ENCODE data around the gene ZBP1.

The ZBP1 gene

DNA sequence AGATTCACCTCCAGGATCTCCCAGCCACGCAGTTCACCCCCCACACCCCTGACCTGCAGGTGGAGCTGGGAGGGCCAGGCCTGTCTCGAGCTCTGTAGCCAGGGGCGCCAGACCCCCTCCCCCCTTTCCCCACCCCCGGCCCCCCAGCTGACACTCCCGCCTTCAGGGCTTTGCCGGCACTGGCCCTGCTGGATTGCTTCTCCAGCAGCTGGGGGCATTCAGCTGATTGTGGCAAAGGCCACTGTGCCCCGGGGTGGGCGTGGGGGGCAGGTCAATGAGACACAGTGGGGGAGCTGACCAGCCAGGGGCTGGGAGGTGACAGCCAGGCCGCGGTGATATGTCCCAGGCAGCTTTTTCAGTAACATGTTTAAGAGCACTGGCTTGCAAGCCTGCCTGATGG is 22.2 kb downstream of the ZBP1 start:
- Histone ChIP-seq H3K18ac (ENCODE audit: low read length) (no peak overlapping the region), H3K79me1 (ENCODE audit: low read length) (no peaks in the 10 kb centered on the region), H3K9ac (ENCODE audit: low read length) (no peak overlapping the region), H3K4me2 (ENCODE audit: low read length) (no peak overlapping the region), H3K4me1 (ENCODE audit: control insufficient read depth, low read depth, low read length) (no peaks in the 10 kb centered on the region), H2BK120ac (ENCODE audit: low read depth, low read length) (no peak overlapping the region), H2BK15ac (replicated peaks; ENCODE audit: low read depth) (no peak overlapping the region), H2AK5ac (ENCODE audit: low read length) (no peak overlapping the region), H3K79me2 (ENCODE audit: control insufficient read depth, insufficient read depth, low read length) (no peaks in the 10 kb centered on the region), H3K27ac (ENCODE audit: low read depth, low read length) (no peak overlapping the region), H3K56ac (ENCODE audit: low read length) (no peak overlapping the region), H3K4ac (ENCODE audit: low read depth, low read length) (no peak overlapping the region), H3K27me3 (ENCODE audit: insufficient read depth, low read length, poor library complexity) (no peaks in the 10 kb centered on the region), H4K5ac (ENCODE audit: low read length) (no peak overlapping the region), H2BK5ac (ENCODE audit: low read length) (no peak overlapping the region), H3K4me3 (ENCODE audit: low read length) (no peak overlapping the region), H3K36me3 (ENCODE audit: control insufficient read depth, insufficient read depth, low read length) (no peaks in the 10 kb centered on the region), H3K23ac (ENCODE audit: low read length) (no peak overlapping the region), H4K8ac (ENCODE audit: low read depth, low read length) (no peak overlapping the region)
- no CpG with 5 or more reads among the region's 10 CpGs for WGBS (ENCODE audit: extremely low coverage, insufficient coverage, low lambda C conversion rate)
- DNase-seq = no peak

- no peaks in the 10 kb centered on the region for H3K79me2 ChIP-seq (ENCODE audit: control insufficient read depth, insufficient read depth, low read length)
- DNase-seq = peak; percentile 58
- H3K79me1 ChIP-seq (ENCODE audit: low read length) = no peaks in the 10 kb centered on the region
- H3K56ac ChIP-seq (ENCODE audit: low read length) = peak overlapping the region; percentile 56
- H2BK5ac ChIP-seq (ENCODE audit: low read length) = no peak overlapping the region
- no peaks in the 10 kb centered on the region for H3K36me3 ChIP-seq (ENCODE audit: control insufficient read depth, insufficient read depth, low read length)
- no peak overlapping the region for H3K27ac ChIP-seq (ENCODE audit: low read depth, low read length)
- no peak overlapping the region for H4K5ac ChIP-seq (ENCODE audit: low read length)
- no peaks in the 10 kb centered on the region for H3K27me3 ChIP-seq (ENCODE audit: insufficient read depth, low read length, poor library complexity)
- no peak overlapping the region for H3K4me2 ChIP-seq (ENCODE audit: low read length)
- no peaks in the 10 kb centered on the region for H3K4me1 ChIP-seq (ENCODE audit: control insufficient read depth, low read depth, low read length)
- H2AK5ac ChIP-seq (ENCODE audit: low read length) = no peak overlapping the region
- H3K18ac ChIP-seq (ENCODE audit: low read length) = no peak overlapping the region
- H3K23ac ChIP-seq (ENCODE audit: low read length) = no peak overlapping the region
- WGBS (ENCODE audit: extremely low coverage, insufficient coverage, low lambda C conversion rate) = no CpG with 5 or more reads among the region's 39 CpGs
- H2BK120ac ChIP-seq (ENCODE audit: low read depth, low read length) = no peak overlapping the region
- no peak overlapping the region for H3K4me3 ChIP-seq (ENCODE audit: low read length)
- no peak overlapping the region for H4K8ac ChIP-seq (ENCODE audit: low read depth, low read length)
- no peak overlapping the region for H3K9ac ChIP-seq (ENCODE audit: low read length)
- no peak overlapping the region for H2BK15ac ChIP-seq (replicated peaks; ENCODE audit: low read depth)
- no peak overlapping the region for H3K4ac ChIP-seq (ENCODE audit: low read depth, low read length)
Measured at GRCh38 chr20:57596998-57597939, 23.0 kb downstream of the ZBP1 start.

- Histone ChIP-seq H3K4me2 (ENCODE audit: low read length) (no peak overlapping the region), H3K23ac (ENCODE audit: low read length) (no peak overlapping the region), H3K4ac (ENCODE audit: low read depth, low read length) (no peak overlapping the region), H4K5ac (ENCODE audit: low read length) (no peak overlapping the region), H3K4me3 (ENCODE audit: low read length) (no peak overlapping the region), H3K56ac (ENCODE audit: low read length) (no peak overlapping the region), H3K27me3 (ENCODE audit: insufficient read depth, low read length, poor library complexity) (no peaks in the 10 kb centered on the region), H3K9ac (ENCODE audit: low read length) (no peak overlapping the region), H3K79me1 (ENCODE audit: low read length) (no peaks in the 10 kb centered on the region), H2AK5ac (ENCODE audit: low read length) (no peak overlapping the region), H3K18ac (ENCODE audit: low read length) (no peak overlapping the region), H3K36me3 (ENCODE audit: control insufficient read depth, insufficient read depth, low read length) (no peaks in the 10 kb centered on the region), H4K8ac (ENCODE audit: low read depth, low read length) (no peak overlapping the region), H3K27ac (ENCODE audit: low read depth, low read length) (no peak overlapping the region), H2BK15ac (replicated peaks; ENCODE audit: low read depth) (no peak overlapping the region), H3K4me1 (ENCODE audit: control insufficient read depth, low read depth, low read length) (no peaks in the 10 kb centered on the region), H2BK5ac (ENCODE audit: low read length) (no peak overlapping the region), H3K79me2 (ENCODE audit: control insufficient read depth, insufficient read depth, low read length) (no peaks in the 10 kb centered on the region), H2BK120ac (ENCODE audit: low read depth, low read length) (no peak overlapping the region)
- no CpG with 5 or more reads among the region's 11 CpGs for WGBS (ENCODE audit: extremely low coverage, insufficient coverage, low lambda C conversion rate)
- no peak for DNase-seq
Measured at GRCh38 chr20:57596358-57596757, 23.9 kb downstream of the ZBP1 start.

- Histone ChIP-seq H3K79me2 (ENCODE audit: control insufficient read depth, insufficient read depth, low read length) (no peaks in the 10 kb centered on the region), H3K4me2 (ENCODE audit: low read length) (no peak overlapping the region), H2AK5ac (ENCODE audit: low read length) (no peak overlapping the region), H3K27ac (ENCODE audit: low read depth, low read length) (no peak overlapping the region), H4K5ac (ENCODE audit: low read length) (no peak overlapping the region), H3K18ac (ENCODE audit: low read length) (no peak overlapping the region), H3K4me1 (ENCODE audit: control insufficient read depth, low read depth, low read length) (no peaks in the 10 kb centered on the region), H4K8ac (ENCODE audit: low read depth, low read length) (no peak overlapping the region), H3K23ac (ENCODE audit: low read length) (no peak overlapping the region), H3K36me3 (ENCODE audit: control insufficient read depth, insufficient read depth, low read length) (no peaks in the 10 kb centered on the region), H3K27me3 (ENCODE audit: insufficient read depth, low read length, poor library complexity) (no peaks in the 10 kb centered on the region), H2BK15ac (replicated peaks; ENCODE audit: low read depth) (no peak overlapping the region), H2BK120ac (ENCODE audit: low read depth, low read length) (no peak overlapping the region), H3K79me1 (ENCODE audit: low read length) (no peaks in the 10 kb centered on the region), H3K4me3 (ENCODE audit: low read length) (no peak overlapping the region), H3K9ac (ENCODE audit: low read length) (no peak overlapping the region), H3K56ac (ENCODE audit: low read length) (no peak overlapping the region), H2BK5ac (ENCODE audit: low read length) (no peak overlapping the region), H3K4ac (ENCODE audit: low read depth, low read length) (no peak overlapping the region)
- DNase-seq = no peak
- WGBS (ENCODE audit: extremely low coverage, insufficient coverage, low lambda C conversion rate) = no CpG with 5 or more reads among the region's 25 CpGs
Measured at GRCh38 chr20:57595041-57596030, 24.9 kb downstream of the ZBP1 start.

- H3K4ac ChIP-seq (ENCODE audit: low read depth, low read length) = no peak overlapping the region
- H3K27ac ChIP-seq (ENCODE audit: low read depth, low read length) = no peak overlapping the region
- no peak overlapping the region for H2BK5ac ChIP-seq (ENCODE audit: low read length)
- H3K56ac ChIP-seq (ENCODE audit: low read length) = no peak overlapping the region
- no peak overlapping the region for H3K4me2 ChIP-seq (ENCODE audit: low read length)
- peak; percentile 34 for DNase-seq
- no CpG with 5 or more reads among the region's 27 CpGs for WGBS (ENCODE audit: extremely low coverage, insufficient coverage, low lambda C conversion rate)
- H3K79me1 ChIP-seq (ENCODE audit: low read length) = no peaks in the 10 kb centered on the region
- no peaks in the 10 kb centered on the region for H3K4me1 ChIP-seq (ENCODE audit: control insufficient read depth, low read depth, low read length)
- H2BK120ac ChIP-seq (ENCODE audit: low read depth, low read length) = no peak overlapping the region
- H3K36me3 ChIP-seq (ENCODE audit: control insufficient read depth, insufficient read depth, low read length) = no peaks in the 10 kb centered on the region
- no peak overlapping the region for H2AK5ac ChIP-seq (ENCODE audit: low read length)
- no peak overlapping the region for H4K8ac ChIP-seq (ENCODE audit: low read depth, low read length)
- H2BK15ac ChIP-seq (replicated peaks; ENCODE audit: low read depth) = no peak overlapping the region
- no peak overlapping the region for H3K9ac ChIP-seq (ENCODE audit: low read length)
- no peaks in the 10 kb centered on the region for H3K27me3 ChIP-seq (ENCODE audit: insufficient read depth, low read length, poor library complexity)
- no peaks in the 10 kb centered on the region for H3K79me2 ChIP-seq (ENCODE audit: control insufficient read depth, insufficient read depth, low read length)
- no peak overlapping the region for H3K23ac ChIP-seq (ENCODE audit: low read length)
- H4K5ac ChIP-seq (ENCODE audit: low read length) = no peak overlapping the region
- H3K4me3 ChIP-seq (ENCODE audit: low read length) = no peak overlapping the region
- no peak overlapping the region for H3K18ac ChIP-seq (ENCODE audit: low read length)
Measured at GRCh38 chr20:57594092-57594951, 25.9 kb downstream of the ZBP1 start.
